NK-92 (cell line): ENCODE data around the gene SLX4IP.

Source experiments
- DNase-seq: peaks from one replicate; lab custom pipeline; 2025; ENCODE audit not compliant: unreplicated experiment; lab: John Stamatoyannopoulos, UW

Gene SLX4IP

GRCh38 chr20:10625641-10626040 is 190.5 kb downstream of the SLX4IP start:
- no peak for DNase-seq

DNA sequence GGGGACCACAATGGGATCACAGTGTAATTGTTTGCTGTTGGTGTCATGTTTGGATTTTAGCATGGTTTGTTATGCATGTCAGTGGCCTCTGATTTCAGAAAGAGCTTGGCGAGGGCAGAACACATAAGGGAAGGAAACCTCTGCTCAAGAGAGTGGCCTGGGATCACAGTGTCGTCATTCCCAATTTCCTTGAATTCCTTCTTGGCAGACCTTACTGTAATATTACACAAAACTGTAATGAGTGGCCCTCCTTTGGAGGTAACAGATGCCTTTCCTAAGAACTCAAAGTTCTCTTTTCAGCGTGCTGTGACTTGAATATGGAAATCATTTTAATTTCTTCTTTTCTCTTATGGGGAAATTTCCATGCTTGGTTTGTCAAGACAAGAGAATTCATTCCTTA is 191.8 kb downstream of the SLX4IP start:
- no peak for DNase-seq

DNA sequence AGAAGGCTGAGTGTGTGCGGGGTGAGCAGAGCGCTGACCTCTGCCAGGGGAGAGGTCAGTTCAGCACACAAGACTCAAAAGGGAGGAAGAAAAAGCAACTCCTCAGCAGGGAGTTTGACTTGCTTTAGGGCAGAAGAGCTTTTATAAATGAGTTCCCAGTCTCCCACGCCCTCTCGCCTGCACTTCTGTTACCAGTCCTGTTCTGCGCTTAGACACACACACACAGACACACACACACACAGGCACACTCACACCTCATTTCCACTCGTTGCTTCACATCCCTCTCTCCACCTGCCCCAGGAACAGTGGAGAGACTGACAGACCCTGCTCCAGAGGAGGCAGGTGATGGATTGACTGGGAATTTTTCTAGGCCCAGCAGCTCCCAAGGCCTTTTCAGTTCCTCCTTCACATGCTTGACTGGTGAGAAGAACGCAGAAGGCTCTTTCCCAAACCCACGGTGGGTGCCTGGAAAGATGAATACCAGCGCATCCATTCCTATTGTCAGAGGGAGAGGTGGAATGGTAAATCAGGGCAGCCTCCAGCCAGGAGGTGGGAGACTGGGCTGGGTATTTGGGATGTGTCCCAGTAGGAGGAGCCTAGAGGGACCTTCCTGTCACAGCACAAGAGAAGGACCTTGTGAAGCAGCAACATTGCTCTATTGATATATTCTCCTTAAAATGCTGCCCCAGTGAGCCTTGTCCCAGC is 195.0 kb downstream of the SLX4IP start:
- no peak for DNase-seq

- DNase-seq = no peak
Observed at GRCh38 chr20:10631126-10631525, 196.0 kb downstream of the SLX4IP start.

DNA sequence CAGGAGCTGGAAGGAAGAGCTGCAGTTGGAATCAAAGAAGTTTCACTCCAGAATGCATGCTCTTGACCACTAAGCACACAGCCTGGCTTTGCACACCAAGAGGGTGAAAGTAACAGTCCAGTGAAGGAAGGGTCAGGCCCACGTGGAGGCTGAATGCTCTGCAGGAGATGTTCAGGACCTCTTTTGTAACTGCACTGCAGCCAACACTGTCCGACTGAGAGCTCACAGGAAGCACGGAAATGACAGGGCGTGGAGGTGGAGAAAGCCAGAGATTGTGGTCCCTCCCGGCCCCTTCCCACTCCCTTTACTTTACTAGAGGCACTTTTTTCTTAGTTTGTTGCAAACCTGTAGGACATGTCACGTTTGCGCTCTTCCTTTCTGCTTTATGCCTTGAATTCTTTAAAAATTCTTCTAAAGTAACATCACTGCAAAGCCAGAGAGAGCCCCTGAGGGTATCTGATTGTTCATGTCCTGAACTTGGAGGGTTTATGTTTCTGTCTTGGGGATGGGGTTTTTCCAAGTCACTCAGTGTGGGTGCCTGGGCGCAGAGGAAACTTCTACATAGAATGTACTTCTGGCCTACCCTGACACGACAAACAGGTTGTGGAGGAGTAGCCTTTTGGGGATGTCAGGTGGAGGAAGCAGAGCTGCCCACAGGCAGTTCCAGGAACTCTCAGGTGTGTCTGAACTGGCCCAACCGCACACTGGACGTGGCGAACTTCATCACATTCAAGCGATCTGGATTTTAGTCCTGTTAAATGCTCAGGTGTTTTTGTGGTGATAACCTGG is 197.8 kb downstream of the SLX4IP start:
- no peak for DNase-seq

DNA sequence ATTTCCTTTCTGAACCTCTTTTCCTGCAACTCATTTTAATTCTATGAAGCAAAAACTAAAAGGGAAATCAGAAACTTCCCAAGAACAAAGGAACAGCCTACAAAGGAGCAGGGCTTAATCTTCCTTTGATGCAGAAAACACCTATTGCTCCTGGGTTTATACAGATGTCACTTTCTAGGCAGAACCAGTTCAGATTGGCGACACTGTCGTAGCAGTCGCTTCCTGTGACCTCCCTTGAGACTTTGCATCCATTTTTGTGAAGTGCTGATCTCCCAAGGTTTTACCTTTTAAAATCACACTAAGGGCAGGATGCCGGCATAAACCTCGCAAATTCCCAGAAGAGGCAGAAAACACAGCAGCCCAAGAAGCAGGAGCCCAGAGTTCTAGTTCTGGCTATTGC is 198.6 kb downstream of the SLX4IP start:
- no peak for DNase-seq

- DNase-seq = no peak
Observed at GRCh38 chr20:10634211-10634610, 199.1 kb downstream of the SLX4IP start.

DNA sequence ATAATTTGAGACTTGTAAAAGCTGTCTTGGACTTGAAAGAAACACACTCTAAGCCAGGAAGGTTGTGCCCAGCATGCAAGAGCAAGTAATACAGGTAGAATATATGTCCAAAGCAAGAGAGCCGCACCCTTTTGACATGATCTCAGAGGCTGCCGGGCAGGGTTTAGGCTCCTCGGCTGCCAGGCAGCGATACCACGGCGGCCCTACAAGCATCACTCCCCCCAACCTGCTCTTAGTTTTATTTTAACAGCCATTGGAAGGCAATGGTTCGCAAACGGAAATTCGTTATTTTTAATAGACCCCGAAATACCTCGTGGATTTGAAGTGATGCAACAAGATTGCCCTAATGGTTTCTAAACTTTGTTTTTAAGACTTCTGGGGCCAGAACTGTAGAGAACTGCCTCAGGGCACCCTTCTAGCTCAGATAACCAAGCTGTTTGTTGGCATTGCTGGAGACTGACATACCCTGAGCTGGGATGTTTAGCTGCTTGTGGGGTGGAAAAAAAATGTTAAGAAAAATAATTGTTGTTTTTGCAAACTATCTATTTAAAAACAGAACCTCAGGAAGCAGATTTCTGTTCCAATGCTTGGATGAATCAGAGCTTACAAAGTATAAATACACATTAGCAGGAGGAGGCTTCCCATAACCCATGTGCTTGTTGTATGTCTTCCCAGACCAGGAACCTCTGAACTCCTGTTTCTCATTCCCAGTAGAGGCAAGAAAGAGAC is 199.7 kb downstream of the SLX4IP start:
- DNase-seq = no peak

GRCh38 chr20:10635476-10636208 is 200.5 kb downstream of the SLX4IP start:
- DNase-seq = no peak

DNA sequence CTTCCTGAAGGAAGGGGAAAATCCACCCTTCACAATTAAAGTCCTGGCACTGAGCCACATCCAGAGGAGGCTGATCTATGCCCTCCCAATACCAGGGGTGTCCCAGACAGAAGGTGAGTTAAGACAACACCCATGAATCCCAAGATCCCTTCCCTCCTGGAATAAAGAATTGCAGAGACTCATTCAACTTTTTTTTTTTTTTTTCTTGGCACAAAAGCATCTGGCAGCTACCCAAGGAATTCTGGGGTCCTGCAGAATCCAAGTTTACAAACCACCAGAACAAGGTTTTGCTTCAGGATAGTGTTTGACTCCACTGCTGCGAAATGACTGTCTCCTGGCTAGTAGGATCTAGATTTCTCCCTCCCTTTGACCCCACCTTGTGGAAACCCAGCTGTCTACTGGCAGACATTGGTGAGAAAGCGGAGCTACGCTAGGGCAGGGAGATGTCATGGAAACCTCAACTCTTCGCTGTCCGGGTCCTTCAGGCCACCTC is 201.3 kb downstream of the SLX4IP start:
- no peak for DNase-seq

DNA sequence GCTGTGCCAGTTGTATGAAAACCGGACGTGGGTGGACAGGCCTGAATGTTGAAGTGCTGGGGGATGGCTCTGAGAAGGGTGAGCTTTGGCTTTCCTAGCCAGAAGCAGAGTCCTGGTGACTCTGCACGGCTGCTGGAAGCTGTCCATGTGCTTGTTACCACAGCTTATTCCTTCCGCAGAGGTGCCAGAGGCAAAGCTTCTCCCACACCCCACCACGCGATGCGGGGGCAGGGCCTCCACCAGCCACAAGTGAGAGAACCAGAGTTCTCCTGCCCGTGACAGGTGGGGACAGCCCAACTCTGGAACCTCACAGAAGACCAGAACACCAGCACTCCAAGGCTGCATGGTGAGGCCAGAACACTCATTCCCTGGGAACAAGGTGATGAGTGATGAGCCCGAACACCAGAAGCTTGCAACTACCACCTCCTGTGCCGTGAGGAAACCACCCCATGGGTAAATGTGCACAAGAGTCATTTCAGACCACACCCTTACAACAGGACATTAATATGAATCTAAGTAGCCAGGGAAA is 202.0 kb downstream of the SLX4IP start:
- no peak for DNase-seq

DNA sequence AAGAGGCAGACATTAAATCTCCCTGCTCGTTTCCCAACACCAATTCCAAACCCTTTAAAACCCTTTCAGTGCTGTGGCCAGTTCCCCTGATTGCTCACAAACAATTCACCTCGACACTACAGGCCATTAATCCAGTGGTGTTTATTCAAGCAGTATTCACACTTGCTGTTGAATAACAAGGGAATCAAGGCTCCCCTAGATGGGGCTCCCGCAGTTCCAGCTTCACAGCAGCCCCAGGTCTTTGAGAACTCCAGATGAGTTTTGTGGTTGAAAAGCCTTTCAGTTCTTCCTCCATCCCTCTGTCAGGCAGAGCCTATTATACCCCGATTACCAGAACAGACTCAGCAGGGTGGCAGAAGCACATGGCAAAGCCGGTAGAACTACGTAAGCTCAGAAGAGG is 202.5 kb downstream of the SLX4IP start:
- DNase-seq = no peak

DNA sequence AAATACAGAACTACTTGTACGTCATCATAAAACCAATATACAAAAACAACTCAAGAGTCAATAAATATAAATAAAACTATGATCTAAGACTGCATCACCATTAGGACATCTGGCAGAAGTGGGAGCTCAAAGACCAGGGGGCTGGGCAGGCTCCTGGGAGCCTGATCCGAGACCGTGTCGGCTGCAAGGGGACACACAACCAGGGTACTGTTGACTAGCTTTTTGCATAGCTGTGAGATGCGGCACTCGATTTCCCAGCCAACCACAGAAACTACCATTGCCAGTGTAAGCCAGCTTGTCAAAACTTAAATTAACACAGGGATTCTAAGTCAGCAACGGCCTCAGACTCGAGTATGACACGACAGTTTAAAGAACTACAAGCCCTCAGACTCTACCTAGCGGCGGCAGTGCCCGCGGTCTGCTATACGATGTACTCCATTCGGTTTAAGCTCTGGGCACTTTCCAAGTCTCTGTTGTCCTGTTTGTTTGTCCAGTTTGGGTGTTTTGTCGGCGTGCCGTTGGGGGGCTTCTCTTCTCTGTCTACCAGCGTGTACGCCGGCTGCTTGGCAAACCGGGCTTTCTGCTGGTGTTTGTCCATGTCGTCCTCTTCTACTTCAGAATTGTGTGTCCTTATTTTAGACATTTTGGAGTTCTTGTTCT is 204.1 kb downstream of the SLX4IP start:
- DNase-seq = no peak

DNA sequence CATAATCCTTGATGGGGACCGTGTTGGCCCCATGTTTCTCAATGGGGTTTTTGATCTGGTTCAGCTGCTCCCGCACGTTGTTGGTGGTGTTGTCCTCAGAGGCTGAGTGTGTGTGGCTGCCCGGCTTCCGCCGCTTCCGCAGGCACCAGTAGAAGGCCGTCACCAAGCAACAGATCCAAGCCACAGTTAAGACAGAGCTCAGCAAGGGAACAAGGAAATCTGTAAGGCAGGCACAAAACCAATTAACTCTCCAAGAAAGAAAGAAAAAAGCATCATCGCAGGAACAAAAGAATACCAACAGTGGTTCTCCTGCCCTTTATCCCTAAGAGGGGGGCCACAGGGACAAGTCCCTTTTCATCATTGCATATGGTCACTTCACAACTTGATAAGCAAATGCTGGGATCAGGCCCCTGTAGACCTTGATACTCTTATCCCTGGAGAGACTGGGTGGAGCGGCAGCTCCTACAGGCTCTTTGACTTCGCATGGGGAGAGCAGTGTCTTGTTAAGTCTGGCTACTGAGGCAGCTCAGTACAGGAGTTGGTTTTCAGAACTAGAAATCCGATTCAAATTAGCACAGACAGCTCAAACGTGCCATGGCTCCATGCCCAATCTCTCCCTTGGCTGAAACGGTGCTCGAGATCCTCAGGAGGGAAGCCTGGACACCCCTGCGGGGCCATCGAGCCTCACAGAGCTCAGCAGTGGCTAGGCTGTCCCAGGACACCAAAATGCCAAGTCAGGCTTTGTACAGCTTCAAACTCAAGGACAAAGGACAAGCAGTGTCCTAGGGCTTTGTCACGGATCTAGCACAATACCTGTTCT is 204.8 kb downstream of the SLX4IP start:
- no peak for DNase-seq

DNA sequence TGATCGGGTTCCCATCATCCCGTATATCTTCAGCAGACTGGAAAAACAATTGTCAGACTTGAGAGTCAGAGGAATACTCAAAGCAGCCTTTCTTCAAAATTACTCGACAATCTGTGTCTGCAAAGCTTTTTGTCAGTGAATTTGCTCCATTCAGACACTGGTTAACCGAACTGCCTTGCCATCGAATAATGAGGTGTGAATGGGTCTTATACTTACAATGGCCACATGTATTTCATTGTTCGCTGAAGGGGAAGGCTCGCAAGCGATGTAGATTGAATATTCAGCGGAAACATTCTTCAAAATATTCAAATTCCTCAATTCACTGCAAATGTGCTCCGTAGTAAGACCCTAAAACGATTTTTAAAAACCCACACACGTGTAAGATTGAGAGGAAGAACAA is 205.8 kb downstream of the SLX4IP start:
- no peak for DNase-seq

DNA sequence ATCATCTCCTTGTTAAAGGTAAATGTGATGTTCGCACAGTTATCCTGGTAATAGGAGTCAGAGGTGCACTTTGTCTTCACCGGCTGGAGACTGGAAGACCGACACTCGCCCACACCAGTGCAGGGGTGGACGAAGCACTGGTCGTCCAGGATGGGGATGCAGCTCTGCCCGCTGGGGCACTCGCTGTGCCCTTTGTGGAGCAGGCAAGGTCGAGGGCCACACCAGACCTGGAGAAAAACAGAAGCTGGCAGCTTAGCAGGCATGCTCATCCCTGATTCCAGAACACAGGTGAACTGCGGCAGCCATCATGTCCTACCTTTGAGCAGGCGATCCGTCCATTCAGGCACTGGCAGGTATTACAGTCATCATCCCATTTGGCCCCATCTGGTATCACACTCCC is 206.4 kb downstream of the SLX4IP start:
- DNase-seq = no peak

DNA sequence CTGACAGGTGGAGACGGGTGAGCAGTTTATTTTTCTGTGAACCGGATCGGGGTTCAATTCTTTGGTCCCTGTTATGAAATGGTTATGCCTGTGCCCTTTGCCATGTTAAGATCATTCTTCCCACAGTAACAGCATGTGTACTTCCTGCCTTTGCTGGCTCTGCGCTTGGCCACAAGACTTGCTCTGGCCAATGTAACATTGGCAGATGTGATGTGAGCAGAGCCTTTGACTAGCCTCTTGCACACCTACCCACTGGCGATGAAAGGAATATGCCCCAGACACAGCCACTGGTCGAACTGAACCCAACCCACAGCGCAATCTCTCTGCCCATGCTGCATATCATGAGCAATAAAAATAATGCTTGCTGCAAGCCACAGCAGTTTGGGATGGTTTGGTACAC is 206.8 kb downstream of the SLX4IP start:
- no peak for DNase-seq

DNA sequence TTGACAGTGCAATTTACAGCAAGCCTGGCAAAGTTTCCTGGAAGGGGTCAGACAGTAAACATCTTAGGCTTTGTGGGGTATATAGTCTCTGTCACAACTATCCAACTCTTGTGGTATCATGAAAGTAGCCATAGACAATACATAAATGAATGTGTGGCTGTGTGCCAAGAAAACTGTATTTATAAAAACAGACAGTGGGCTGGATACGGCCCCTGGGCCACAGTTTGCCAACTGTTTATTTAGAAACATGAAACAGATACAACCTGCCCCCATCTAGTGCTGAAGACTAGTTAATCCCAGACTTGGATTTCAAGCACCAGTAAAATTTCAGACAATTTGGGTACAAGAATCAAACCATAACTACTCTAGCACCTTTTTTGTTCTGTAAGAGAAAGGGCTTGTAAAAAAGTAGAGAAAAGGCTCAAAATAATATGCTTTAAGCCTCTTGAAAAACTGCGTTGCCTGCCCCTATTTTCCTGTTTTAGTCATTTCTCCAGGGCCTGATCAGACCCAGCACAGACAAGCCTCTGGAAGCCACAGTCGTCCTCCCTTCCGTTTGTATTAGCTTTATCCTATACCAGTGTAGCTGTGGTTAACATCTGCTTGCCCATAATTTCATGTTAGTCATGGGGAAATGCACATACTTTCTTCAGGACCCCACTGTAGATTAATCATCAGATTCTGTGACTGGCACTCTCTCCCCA is 207.9 kb downstream of the SLX4IP start:
- DNase-seq = no peak

DNA sequence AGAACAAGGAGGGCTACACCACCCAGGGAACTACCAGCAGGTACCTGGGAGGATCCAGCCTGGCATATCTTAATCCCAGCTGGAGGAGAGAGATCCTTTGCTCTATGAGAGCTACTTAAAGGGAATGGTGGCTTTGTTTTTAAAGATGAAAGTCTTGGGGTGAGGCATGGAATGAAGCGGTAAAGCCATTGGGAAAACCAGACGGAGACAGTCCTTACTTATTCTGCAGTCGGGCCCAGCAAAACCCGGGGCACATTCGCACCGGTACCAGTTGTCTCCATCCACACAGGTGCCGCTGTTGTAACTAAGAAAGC is 208.4 kb downstream of the SLX4IP start:
- no peak for DNase-seq
